ENCODE measurements around the gene MARCHF2.

The MARCHF2 gene

DNA sequence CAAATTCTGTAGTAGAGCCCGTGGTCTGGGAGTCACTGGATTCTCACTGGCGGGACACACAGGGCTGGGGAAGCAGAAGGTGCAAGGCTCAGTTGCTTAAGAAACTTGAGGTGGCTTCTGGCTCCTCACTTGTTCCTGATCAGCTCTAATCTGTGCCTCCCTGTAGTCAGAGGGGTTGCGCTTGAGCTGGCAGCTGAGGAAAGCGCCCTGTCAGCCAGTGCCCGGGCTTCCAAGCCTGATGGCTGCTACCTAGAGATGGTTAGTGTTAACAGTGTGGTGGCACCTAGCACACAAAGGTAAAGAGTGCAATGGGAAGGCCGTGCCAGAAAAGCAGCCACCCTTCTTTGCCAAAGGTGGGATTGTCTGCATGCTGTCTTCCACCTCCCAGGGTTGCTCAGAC lies 40.5 kb downstream of the MARCHF2 start:
- DNase-seq (ENCODE audit: low spot score): no peak

DNA sequence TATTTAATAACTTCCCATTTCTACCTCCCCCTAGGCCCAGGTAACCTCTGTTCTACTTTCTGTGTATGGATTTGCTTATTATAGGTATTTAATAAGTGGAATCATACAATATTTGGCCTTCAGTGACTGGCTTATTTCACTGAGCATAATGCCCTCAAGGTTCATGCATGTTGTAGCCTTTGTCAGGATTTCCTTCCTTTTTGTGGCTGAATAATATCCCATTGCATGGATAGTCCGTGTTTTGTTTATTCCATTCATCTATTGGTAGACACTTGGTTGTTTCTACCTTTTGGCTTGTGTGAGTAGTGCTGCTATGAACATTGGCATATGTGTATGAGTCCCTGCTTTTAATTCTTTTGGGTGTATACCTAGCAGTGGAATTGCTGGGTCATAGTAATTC lies 41.1 kb downstream of the MARCHF2 start:
- no peak for DNase-seq (ENCODE audit: low spot score)

DNA sequence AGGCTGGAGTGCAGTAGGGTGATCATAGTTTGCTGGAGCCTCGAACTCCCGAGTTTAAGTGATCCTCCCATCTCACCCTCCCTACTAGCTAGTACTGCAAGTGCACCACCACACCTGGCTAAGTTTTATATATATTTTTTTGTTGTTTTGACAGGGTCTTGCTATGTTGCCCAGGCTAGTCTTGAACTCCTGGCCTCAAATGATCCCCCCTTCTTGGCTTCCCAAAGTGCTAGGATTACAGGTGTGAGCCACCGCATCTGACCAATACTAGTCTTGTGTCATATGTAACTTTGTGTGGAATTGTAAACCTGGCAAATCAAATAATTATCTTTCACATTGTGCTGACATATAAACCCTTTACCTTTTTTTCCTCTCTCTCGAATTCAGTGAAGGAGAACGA lies 41.9 kb downstream of the MARCHF2 start:
- DNase-seq (ENCODE audit: low spot score): no peak

DNA sequence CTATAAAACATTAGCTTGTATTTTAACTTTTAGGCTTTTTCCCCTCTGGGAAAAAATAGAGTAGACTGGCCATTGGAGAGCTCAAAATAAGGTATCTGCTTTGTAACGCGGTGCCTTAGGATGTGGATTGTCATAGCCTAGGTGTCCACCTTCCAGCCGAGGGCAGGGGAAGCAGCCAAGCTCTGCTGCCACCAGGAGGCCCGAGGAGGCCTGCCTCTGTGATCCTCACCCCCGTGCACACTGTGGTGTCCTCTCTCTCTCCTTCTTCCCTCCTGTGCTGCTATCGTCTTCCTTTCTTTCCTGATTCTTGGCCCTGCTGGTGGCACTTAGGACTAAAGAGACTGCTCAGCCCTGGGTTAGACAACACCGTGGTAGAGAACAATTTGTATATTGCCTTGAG lies 43.0 kb downstream of the MARCHF2 start:
- DNase-seq (ENCODE audit: low spot score): no peak

DNA sequence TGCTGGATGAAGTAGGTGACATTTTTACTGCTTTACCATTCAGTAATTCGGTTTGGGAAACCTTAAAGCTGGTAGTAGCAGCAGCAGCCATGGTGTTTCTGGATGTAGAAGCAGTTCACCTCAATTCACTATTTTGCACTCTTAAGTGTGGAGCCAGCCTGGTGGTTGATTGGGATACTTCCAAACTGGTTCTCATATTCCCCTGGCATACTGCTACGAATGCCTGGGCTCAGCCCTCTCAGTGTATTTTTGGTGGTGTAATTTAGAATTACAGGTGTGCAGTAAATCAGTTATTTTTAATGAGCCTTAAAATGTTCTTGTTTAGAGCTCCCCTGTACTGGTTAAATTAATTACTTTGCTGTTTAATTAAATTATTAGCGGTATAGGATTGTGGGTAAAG lies 44.1 kb downstream of the MARCHF2 start:
- no peak for DNase-seq (ENCODE audit: low spot score)

DNA sequence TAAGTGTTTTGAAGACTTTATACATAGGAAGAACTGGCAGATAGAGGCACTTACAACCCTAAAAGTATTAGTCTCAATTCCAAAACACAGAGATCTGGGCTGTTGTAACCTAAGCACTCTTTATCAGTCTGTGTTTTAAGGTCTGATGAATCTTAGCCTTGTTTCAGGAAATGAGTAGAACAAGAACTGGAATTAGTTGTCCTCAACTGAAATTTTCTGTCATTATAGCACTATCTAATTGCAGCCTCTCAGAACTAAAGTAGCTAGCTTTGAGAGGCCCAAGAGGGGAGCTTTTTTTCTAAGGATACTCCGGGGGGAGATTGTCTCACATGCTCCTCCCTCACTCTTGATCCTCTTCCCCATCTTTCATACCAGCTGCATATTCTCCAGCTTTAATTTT lies 44.7 kb downstream of the MARCHF2 start:
- DNase-seq (ENCODE audit: low spot score): no peak

DNA sequence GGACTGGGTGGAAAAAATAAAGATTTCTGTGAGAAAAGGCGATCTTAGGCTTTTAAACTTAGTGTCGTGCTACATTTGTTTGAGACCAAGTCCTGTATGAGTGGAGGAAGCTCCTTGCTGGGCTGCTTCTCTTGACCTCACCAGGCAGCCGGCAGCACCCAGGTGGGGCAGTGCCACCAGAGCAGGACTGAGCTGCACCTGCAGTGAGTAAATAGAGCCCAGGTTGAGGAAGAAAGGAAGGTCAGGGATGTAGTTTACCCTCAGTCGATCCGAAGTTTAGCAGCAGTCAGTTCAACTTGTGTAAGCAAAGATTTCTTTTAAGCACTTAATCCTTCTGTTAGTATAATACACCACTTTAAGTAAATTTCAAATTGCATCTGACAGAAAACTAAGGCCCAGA lies 45.3 kb downstream of the MARCHF2 start:
- no peak for DNase-seq (ENCODE audit: low spot score)

DNA sequence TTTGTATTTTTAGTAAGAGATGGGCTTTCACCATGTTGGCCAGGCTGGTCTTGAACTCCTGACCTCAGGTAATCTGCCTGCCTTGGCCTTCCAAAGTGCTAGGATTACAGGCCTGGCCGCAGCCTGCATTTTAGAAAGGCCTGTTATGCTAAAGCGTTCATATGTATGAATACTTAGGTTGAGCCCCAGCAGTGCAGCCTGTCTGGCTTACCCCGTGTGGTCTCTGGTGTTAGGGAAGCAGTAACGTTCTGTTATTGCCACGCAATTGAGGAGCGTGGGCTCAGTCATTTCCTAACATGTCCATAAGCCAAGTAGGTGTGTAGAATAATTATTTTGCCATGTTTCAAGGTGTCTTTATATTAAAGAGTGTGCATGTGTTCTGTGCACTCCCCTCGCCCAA lies 46.0 kb downstream of the MARCHF2 start:
- DNase-seq (ENCODE audit: low spot score): no peak

DNA sequence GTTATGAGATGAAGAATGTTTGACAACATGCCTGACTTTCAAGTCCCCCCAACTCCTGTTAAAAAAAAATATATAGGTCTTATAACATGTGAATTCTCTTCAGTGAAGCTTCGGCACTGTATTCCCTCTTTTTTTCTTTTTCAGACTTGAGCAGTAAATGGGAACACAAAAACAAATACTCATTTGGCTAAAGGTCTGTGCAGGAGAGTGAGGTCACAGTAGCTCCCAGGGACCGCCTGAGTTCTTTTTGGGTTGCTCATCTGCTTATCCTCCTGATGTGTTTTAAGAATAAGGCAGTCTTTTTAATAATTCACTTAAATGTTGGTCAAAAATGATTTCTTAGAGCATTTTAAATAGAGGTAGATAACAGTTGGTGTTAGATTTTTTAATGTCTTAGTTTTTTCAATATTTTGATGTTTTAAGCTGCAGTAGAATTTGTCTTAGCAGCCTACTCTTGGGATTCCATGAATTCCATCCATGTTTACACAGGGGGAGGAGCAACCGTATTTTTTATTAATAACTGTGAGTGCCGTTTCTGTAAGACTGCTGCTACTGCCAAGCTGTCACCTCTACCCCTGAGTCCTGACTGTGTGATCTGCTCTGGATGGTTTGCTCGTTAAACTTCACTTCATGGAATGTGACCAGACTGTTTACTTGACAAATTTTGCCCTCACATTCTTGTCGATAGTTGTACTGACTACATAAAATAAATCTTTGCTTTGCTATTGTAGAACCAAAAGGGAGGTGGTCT lies 46.6 kb downstream of the MARCHF2 start:
- DNase-seq (ENCODE audit: low spot score): no peak

DNA sequence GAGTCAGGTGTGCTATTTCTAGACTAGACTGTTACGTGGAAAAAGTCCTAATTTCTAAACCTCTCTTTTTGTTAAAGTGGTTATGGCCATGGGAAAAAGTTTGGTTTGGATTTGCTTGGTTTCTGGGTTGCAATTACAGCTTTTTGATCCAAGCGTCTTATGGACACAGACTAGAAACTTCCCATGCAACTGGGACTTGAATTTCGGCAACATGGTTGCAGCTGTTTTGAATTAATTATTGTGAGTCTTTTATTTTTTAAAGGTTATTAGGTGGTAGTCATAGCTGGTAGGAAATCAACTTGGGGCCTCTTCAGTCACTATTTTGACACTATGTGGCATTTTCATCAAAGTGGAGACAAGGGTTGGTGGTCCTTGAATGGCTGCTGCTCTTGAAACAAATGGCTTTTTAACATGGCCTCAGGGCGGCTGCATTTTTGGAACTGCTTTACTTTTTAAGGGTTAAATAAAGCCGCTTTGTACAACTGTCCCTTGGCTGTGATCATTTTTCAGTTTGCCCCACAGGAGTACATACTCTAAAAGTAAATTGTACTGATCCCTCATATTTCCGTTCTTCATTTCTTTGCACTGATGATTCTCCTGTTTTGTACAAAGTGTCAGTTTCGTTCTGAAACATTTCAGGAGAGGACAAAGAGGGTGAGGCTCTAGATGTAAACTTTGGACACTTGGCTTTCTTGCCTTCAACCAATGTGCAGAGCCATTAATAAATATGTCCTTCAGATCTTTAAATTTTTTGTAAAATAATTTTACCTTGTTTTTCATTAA lies 47.6 kb downstream of the MARCHF2 start:
- DNase-seq (ENCODE audit: low spot score): no peak

DNA sequence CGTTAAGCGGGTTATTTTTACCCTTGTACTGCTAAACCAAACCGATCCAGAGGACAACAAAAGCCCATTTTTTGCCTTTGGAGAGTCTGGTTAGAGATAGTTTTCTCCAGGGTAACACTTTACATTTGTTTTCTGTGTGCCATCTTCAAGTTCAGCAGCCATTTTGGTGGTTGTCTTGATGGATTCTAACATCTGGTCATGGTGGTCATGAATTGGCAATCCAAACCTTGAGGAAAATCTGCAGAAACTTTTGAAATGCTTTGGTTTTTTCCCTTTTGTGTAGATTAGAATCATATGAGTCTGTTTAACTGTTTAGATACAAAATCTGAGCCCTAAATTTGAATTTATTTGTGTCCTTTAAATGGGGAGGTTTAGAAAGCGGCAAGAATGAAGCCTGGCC lies 48.3 kb downstream of the MARCHF2 start:
- DNase-seq (ENCODE audit: low spot score): no peak

DNA sequence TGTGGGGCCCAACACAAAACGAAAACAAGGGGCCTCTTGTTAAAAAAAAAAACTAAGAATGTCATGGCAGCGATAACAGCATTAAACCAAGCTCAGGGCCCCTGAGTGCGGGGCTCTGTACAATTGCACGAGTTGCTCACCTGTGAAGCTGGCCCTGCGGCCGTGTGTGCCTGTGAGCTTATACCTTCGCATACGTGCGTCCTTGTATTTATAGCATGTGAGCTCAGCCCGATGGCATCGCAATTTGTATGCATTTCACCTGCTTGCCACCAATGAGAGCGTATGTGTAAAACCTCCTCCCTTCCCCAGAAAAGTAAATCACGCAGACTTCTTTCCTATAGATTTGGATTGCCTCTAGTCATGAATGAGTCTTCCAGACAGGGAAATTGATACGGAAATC lies 48.8 kb downstream of the MARCHF2 start:
- DNase-seq (ENCODE audit: low spot score): no peak

DNA sequence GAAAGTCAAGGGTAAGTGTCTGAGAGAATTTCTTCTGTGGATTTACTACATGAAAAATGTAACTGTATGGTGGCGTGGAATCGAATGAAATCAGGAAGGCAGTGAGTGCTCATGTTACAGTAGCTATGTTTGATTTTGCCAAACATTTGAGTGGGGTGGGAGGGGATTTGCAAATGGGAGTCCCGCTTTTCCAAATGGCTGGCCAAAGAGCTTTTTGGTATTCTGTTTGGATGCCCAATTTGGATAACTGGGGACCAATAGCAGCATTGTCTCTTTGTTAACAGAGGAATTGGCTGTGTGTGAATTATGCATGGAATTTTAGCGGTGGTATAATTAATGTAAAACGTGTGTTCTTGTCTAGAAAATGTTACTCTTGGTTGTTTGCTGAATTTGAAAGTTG lies 49.5 kb downstream of the MARCHF2 start:
- DNase-seq (ENCODE audit: low spot score): no peak

DNA sequence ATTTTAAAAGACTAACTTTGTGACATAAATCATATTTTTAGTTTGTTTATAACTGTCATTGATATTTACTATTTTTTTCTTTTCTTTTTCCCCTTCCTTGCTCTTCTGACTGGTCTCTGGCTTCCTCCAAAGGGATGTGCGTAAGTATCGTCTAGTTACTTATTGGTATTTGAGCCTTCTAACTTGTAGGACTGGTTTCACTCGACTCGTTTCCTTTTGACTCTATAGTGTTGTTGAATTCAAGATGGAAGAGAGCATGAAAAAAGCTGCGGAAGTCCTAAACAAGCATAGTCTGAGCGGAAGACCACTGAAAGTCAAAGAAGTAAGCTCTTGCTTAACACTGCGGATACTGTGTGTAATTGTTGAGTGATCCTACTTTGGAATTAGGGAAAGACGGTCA lies 50.3 kb downstream of the MARCHF2 start:
- DNase-seq (ENCODE audit: low spot score): no peak

DNA sequence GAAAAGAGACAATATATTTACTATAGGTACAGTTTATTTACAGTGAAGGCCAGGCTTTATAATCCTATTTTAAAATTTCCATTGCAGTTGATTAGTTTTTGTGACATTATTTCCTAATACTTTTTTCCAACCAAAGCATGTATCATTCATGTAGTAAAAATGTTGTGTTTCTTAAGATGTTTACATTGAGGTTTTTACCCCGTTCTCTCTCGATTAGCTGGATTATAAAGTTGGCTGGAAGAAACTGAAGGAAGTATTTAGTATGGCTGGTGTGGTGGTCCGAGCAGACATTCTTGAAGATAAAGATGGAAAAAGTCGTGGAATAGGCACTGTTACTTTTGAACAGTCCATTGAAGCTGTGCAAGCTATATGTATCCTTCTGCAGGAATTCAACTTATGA lies 52.9 kb downstream of the MARCHF2 start:
- DNase-seq (ENCODE audit: low spot score): no peak

DNA sequence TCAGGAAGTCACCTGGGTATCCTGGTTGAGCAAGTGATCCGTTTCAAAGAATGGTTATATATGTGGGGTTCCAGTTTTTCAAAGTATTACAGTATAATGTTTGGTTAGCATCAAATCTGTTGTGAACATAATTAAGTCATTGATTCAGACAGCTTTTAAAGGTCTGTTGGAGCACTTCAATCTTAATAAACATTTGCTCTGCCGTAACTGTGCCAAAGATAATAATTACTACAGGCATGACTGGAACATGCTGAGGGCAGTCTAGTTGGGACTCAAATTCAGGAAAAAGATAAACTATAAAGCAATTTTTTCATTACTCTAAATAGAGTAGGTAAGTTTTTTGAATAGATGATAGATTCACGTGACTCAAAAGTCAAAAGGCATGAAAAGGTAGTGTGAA lies 55.0 kb downstream of the MARCHF2 start:
- no peak for DNase-seq (ENCODE audit: low spot score)

DNA sequence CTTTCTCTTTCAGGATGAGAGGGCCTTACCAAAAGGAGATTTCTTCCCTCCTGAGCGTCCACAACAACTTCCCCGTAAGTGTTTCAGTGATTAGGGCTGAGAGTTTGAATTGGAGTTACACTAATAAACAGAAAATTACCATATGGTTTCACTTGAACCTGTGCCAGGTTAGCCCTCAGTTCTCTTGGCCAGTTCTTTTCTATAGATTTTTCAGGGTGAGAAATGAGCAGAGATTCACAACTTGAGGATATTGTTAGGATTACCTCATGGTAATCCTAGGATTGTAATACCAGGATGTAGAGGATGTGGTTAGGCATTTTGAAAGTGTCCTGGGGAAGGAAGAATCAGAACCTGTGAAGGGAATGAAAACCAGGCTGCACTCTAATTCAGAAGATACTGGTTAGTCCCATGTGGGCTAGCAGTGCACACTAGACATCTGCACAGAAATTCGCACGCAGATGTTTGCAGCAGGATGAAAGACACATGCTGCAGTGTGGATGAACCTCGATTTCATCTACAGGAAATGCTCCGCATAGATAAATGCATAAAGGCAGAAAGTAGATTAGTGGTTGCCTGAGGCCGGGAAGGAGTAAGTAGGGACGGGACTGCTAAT lies 55.8 kb downstream of the MARCHF2 start:
- no peak for DNase-seq (ENCODE audit: low spot score)

DNA sequence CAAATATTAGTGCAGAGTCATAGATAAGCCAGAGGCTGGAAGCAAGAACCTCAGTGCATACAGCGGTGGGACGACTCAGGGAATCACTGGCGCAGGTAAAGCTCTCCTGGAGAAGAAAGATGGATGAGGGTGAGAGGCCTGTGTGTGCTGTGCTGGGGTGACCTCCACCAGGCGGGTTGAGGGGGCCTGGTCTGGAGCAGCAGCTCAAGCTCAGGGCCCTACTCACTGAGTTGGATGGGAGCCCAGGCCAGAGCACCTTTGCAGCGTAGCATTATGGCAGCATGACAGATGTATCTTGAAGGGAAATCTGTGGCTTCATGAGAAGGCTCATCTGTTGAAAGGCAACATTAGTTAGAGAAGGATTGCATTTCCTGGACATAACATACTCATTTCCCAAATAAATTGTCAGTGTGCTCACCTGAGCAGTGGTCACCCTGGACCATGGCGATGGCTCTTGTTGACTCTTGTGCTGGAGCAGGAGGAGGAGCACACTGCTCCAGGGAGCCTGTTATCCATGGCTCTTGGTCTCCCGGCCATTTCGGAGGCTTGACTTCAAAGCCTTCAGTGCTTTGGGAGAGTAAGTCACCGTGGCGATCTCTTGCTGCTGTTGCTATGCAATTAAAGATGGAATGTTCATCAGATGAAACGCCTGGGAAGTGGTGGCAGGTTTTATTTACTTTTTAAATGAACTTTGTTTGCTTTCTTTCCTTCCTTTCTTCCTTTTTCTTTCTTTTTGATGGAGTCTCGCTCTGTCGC lies 56.7 kb downstream of the MARCHF2 start:
- DNase-seq (ENCODE audit: low spot score): no peak

DNA sequence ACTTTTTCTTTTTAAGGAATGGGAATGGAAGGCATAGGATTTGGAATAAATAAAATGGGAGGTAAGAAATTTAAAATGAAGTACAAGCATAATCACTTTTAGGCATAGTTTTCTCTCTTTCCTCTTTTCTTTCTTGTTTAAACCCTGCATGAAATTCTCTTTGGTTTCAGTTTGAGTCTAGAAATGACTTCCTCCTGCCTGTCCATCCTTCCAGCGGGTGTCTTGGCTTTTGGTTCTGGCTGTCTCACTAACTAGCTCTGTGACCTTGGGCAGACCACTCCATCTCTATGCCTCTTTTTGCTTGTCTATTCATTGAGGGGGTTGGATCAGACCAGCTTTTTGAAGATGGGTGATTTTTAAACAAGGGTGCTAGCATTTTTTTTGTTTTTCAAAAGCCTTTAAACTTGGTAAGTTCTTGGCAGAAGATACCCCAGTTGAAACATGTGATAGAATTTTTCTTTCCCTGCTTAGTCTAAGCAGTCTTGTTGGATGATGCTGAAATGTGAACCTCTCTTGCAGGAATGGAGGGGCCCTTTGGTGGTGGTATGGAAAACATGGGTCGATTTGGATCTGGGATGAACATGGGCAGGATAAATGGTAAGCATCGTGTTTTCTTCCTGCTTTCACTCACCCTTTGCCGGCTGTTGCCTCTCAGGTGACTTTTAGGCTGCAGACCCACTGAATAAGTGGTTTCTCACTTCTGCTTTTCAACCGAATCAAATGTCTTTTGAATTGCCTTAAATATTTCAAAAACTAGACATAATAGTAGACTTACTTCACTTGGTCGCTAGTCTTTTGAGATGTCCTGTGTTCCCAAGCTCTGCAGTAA lies 60.8 kb downstream of the MARCHF2 start:
- DNase-seq (ENCODE audit: low spot score): peak; percentile 58

DNA sequence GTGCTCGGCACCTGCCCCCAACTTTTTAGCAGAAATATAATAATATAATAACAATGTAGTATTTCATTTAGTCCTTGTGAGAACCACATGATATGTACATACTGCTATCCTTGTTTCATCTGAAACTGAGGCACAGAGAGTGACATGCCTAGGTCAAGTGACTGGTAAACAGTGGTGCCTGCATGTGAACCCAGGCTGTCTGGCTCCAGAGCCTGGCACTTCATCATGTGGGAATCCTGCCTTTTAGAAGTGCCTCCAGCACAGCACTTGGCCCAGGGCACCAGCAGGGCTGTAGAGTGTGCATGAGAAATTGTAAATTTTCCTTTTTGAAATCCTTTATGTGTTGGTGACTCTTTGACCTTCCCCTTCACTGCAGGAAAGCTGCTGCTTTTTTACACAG lies 61.9 kb downstream of the MARCHF2 start:
- no peak for DNase-seq (ENCODE audit: low spot score)

DNA sequence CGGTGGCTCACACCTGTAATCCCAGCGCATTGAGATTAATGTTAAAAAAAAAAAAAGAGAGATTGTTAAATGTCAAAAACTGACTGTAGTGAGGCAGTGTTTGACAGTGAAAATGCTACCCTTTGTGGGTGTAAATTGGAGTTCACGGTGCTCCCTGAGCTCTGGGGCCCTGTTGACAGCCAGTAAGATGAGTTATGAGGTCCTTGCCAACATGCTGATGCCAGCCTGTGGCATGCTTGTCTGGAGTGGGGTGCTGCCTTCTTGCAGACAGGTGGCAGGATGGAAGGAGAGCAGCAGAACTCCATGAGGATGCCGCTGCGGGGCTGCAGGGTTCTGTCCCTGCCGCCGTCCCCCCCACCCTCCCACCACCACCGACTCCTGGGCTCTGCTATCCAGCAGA lies 63.4 kb downstream of the MARCHF2 start:
- DNase-seq (ENCODE audit: low spot score): no peak

DNA sequence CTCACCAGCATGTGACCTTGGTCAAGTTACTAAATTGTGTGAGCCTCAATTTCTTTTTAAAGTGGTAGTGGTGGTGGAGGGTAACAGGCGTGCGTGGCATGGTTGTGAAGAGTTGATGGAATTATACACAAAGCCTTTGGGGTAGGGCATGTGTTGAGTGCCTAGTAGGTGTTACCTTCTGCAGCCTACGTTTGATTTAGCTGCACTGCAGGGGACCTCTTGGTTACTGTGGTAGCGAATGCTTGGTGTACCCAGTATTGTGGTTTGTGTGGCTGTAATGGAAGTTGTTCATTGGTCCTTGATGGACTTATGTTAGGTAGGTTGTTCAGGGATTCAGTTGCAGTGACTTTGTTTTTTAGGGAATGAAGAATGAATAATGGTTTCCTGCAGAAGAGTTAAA lies 64.8 kb downstream of the MARCHF2 start:
- no peak for DNase-seq (ENCODE audit: low spot score)
